Activated CD8-positive, alpha-beta memory T cell treated with anti-CD3 and anti-CD28 coated beads, Interleukin-2, amount 10 ng/mL, durations not matched to agents 7 days and 5 days (primary cell): ENCODE results near the gene MYOZ2. TPM values are rescaled to one million over a fixed set of nuclear protein-coding genes. Genes with fewer than 3 reads are reported as not detected.

ENCODE experiments used
- ATAC-seq: fragments of 150-1000 bp; cut with Tn5 transposase; one replicate; pipeline ENCODE4 v1.10.0; 2021; ENCODE audit warnings: moderate library complexity
- CTCF ChIA-PET: fragments of 350-600 bp; sonication (Branson Sonifier 250); formaldehyde crosslinking; loops from one replicate; lab custom pipeline; 2021; ENCODE audit warnings: antibody characterized with exemption; lab: Charles Lee
- DNase-seq: peaks from one replicate; pipeline ENCODE4 v3.0.0-alpha.2; 2020
- H3K27ac Mint-ChIP-seq: one replicate; pipeline ENCODE4 v1.8.0; 2021; ENCODE audit warnings: mild to moderate bottlenecking, mixed read lengths
- H3K27me3 Mint-ChIP-seq: one replicate; pipeline ENCODE4 v1.8.0; 2021; ENCODE audit warnings: mixed read lengths
- H3K36me3 Mint-ChIP-seq: one replicate; pipeline ENCODE4 v1.8.0; 2021; ENCODE audit warnings: mild to moderate bottlenecking, mixed read lengths
- H3K4me1 Mint-ChIP-seq: one replicate; pipeline ENCODE4 v1.8.0; 2021; ENCODE audit warnings: mixed read lengths
- H3K4me3 Mint-ChIP-seq: one replicate; pipeline ENCODE4 v1.8.0; 2021; ENCODE audit warnings: mild to moderate bottlenecking, moderate library complexity, mixed read lengths
- H3K9me3 Mint-ChIP-seq: one replicate; pipeline ENCODE4 v1.8.0; 2022; ENCODE audit warnings: low read depth, mixed read lengths
- total RNA-seq, 2 experiments: library from RNA; stranded (reverse); gene quantifications; one replicate each; pipeline ENCODE4 v1.2.3, GENCODE V29; 2021

MYOZ2 gene
- not detected for total RNA-seq

GRCh38 chr4:119135721-119136121 lies at the start of gene MYOZ2:
TSS of gene MYOZ2 (plus strand) at chr4:119135832. CDS start at chr4:119136526, 694 bp downstream.
- CTCF ChIA-PET: no interaction called here
- DNase-seq: no peak
- peaks cover 13% of the 10 kb centered on the region for H3K4me1 Mint-ChIP-seq
- ATAC-seq: no peak
- no peak within 1 kb of the TSS for H3K27ac Mint-ChIP-seq
- no peaks in the 10 kb centered on the region for H3K9me3 Mint-ChIP-seq
- no peaks in the 10 kb centered on the region for H3K36me3 Mint-ChIP-seq
- H3K4me3 Mint-ChIP-seq: no peak within 1 kb of the TSS
- H3K27me3 Mint-ChIP-seq: no peaks in the 10 kb centered on the region

GRCh38 chr4:119087121-119087520 lies 48.5 kb upstream of the MYOZ2 start:
- CTCF ChIA-PET: interaction anchor here (1.4 kb wide), 1 partner anchor 9 kb away, joined by 3 read pairs; no protein-coding TSS in a partner anchor
- DNase-seq (no peak), ATAC-seq (no peak)
- Mint-ChIP-seq H3K4me1 (no peaks in the 10 kb centered on the region), H3K9me3 (no peaks in the 10 kb centered on the region), H3K36me3 (no peaks in the 10 kb centered on the region), H3K27me3 (peaks cover under 1% of the 10 kb centered on the region), H3K4me3 (no peak overlapping the region), H3K27ac (no peak overlapping the region)

GRCh38 chr4:119087656-119088055 lies 48.0 kb upstream of the MYOZ2 start:
- CTCF ChIA-PET: interaction anchor here (1.4 kb wide), 1 partner anchor 9 kb away, joined by 3 read pairs; no protein-coding TSS in a partner anchor
- Mint-ChIP-seq H3K9me3 (no peaks in the 10 kb centered on the region), H3K27me3 (no peaks in the 10 kb centered on the region), H3K27ac (no peak overlapping the region), H3K4me3 (no peak overlapping the region), H3K36me3 (no peaks in the 10 kb centered on the region), H3K4me1 (no peaks in the 10 kb centered on the region)
- DNase-seq: no peak
- no peak for ATAC-seq

- no peaks in the 10 kb centered on the region for H3K36me3 Mint-ChIP-seq
- no peak overlapping the region for H3K27ac Mint-ChIP-seq
- H3K4me3 Mint-ChIP-seq: no peak overlapping the region
- CTCF ChIA-PET: no interaction called here
- no peak for DNase-seq
- no peaks in the 10 kb centered on the region for H3K27me3 Mint-ChIP-seq
- no peaks in the 10 kb centered on the region for H3K9me3 Mint-ChIP-seq
- ATAC-seq: no peak
- H3K4me1 Mint-ChIP-seq: peaks cover 17% of the 10 kb centered on the region
Measured at GRCh38 chr4:119093042-119093827, 42.4 kb upstream of the MYOZ2 start.

- ATAC-seq (no peak), DNase-seq (no peak)
- Mint-ChIP-seq H3K4me1 (peaks cover 17% of the 10 kb centered on the region), H3K27me3 (no peaks in the 10 kb centered on the region), H3K4me3 (no peak overlapping the region), H3K36me3 (no peaks in the 10 kb centered on the region), H3K27ac (no peak overlapping the region), H3K9me3 (no peaks in the 10 kb centered on the region)
- CTCF ChIA-PET: interaction anchor here (1.0 to 1.3 kb wide), 2 partner anchors 55 to 56 kb away, joined by 4 to 5 read pairs; no protein-coding TSS in a partner anchor
Measured at GRCh38 chr4:119097282-119097900, 38.2 kb upstream of the MYOZ2 start.

GRCh38 chr4:119098306-119098705 lies 37.3 kb upstream of the MYOZ2 start:
- Mint-ChIP-seq H3K4me1 (peaks cover 19% of the 10 kb centered on the region), H3K36me3 (no peaks in the 10 kb centered on the region), H3K4me3 (no peak overlapping the region), H3K27ac (no peak overlapping the region), H3K9me3 (no peaks in the 10 kb centered on the region), H3K27me3 (no peaks in the 10 kb centered on the region)
- no peak for DNase-seq
- CTCF ChIA-PET: interaction anchor here (1.0 kb wide), 1 partner anchor 56 kb away, joined by 4 read pairs; no protein-coding TSS in a partner anchor
- no peak for ATAC-seq

GRCh38 chr4:119099227-119099810 lies 36.3 kb upstream of the MYOZ2 start:
- H3K9me3 Mint-ChIP-seq: no peaks in the 10 kb centered on the region
- peaks cover 20% of the 10 kb centered on the region for H3K4me1 Mint-ChIP-seq
- H3K27ac Mint-ChIP-seq: no peak overlapping the region
- H3K27me3 Mint-ChIP-seq: no peaks in the 10 kb centered on the region
- H3K4me3 Mint-ChIP-seq: no peak overlapping the region
- CTCF ChIA-PET: no interaction called here
- H3K36me3 Mint-ChIP-seq: no peaks in the 10 kb centered on the region
- ATAC-seq (no peak), DNase-seq (no peak)

GRCh38 chr4:119100655-119101054 lies 35.0 kb upstream of the MYOZ2 start:
- Mint-ChIP-seq H3K36me3 (no peaks in the 10 kb centered on the region), H3K27ac (no peak overlapping the region), H3K4me1 (peaks cover 15% of the 10 kb centered on the region), H3K4me3 (no peak overlapping the region), H3K27me3 (no peaks in the 10 kb centered on the region), H3K9me3 (no peaks in the 10 kb centered on the region)
- ATAC-seq (no peak), DNase-seq (no peak)
- CTCF ChIA-PET: no interaction called here

GRCh38 chr4:119103263-119103662 lies 32.4 kb upstream of the MYOZ2 start:
- H3K4me3 Mint-ChIP-seq: no peak overlapping the region
- CTCF ChIA-PET: no interaction called here
- H3K27me3 Mint-ChIP-seq: no peaks in the 10 kb centered on the region
- no peaks in the 10 kb centered on the region for H3K9me3 Mint-ChIP-seq
- H3K4me1 Mint-ChIP-seq: peaks cover 3% of the 10 kb centered on the region
- H3K36me3 Mint-ChIP-seq: no peaks in the 10 kb centered on the region
- DNase-seq (no peak), ATAC-seq (no peak)
- no peak overlapping the region for H3K27ac Mint-ChIP-seq

GRCh38 chr4:119104644-119105273 lies 30.9 kb upstream of the MYOZ2 start:
- CTCF ChIA-PET: no interaction called here
- Mint-ChIP-seq H3K9me3 (no peaks in the 10 kb centered on the region), H3K4me1 (peaks cover 3% of the 10 kb centered on the region), H3K27me3 (no peaks in the 10 kb centered on the region), H3K4me3 (no peak overlapping the region), H3K36me3 (no peaks in the 10 kb centered on the region), H3K27ac (no peak overlapping the region)
- ATAC-seq (no peak), DNase-seq (no peak)

GRCh38 chr4:119105605-119106004 lies 30.0 kb upstream of the MYOZ2 start:
- ATAC-seq: no peak
- Mint-ChIP-seq H3K4me3 (no peak overlapping the region), H3K27ac (no peak overlapping the region), H3K9me3 (no peaks in the 10 kb centered on the region), H3K4me1 (peaks cover 3% of the 10 kb centered on the region), H3K36me3 (no peaks in the 10 kb centered on the region), H3K27me3 (no peaks in the 10 kb centered on the region)
- CTCF ChIA-PET: no interaction called here
- DNase-seq: no peak

GRCh38 chr4:119106036-119107000 lies 29.3 kb upstream of the MYOZ2 start:
- Mint-ChIP-seq H3K27ac (no peak overlapping the region), H3K36me3 (no peaks in the 10 kb centered on the region), H3K9me3 (no peaks in the 10 kb centered on the region), H3K4me3 (no peak overlapping the region), H3K27me3 (no peaks in the 10 kb centered on the region), H3K4me1 (peaks cover 3% of the 10 kb centered on the region)
- CTCF ChIA-PET: no interaction called here
- DNase-seq (no peak), ATAC-seq (no peak)
